ENCODE data around the gene PRRG3.

DNA sequence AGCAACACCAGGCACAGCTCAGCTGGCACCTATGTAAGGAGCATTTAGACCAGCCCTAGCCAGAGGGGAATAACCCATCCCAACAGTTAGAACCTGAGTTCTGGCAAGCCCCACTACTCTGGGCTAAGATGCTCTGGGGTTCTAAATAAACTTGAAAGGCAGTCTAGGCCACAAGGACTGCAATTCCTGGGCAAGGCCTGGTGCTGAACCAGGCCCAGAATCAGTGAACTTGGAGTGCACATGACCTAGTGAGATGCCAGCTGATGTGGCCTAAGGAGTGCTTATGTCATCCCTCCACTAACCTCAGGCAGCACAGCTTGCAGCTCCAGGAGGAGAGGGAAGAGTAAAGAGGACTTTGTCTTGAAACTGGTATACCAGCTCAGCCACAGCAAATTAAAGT is 7.6 kb upstream of the PRRG3 start:
- TF ChIP-seq, protein P1, sequence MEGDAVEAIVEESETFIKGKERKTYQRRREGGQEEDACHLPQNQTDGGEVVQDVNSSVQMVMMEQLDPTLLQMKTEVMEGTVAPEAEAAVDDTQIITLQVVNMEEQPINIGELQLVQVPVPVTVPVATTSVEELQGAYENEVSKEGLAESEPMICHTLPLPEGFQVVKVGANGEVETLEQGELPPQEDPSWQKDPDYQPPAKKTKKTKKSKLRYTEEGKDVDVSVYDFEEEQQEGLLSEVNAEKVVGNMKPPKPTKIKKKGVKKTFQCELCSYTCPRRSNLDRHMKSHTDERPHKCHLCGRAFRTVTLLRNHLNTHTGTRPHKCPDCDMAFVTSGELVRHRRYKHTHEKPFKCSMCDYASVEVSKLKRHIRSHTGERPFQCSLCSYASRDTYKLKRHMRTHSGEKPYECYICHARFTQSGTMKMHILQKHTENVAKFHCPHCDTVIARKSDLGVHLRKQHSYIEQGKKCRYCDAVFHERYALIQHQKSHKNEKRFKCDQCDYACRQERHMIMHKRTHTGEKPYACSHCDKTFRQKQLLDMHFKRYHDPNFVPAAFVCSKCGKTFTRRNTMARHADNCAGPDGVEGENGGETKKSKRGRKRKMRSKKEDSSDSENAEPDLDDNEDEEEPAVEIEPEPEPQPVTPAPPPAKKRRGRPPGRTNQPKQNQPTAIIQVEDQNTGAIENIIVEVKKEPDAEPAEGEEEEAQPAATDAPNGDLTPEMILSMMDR (IDR thresholded peaks at IDR 0.05): no peak
- no peak for TF ChIP-seq POLR2AphosphoS5 (IDR thresholded peaks at IDR 0.05)
- no peak for TF ChIP-seq POLR2A (IDR thresholded peaks at IDR 0.05)

All from breast epithelium (tissue), 3 donors.